Parathyroid adenoma (tissue), 2 donors: ENCODE measurements around the gene TRIM47.

ENCODE experiments used
- H2AFZ ChIP-seq: fragments of 300-600 bp; sonication (generic); one replicate; pipeline ENCODE4 v1.7.0; 2017; ENCODE audit warnings: antibody characterized with exemption, mild to moderate bottlenecking
- H3K27ac ChIP-seq: fragments of 300-600 bp; sonication (generic); one replicate; pipeline ENCODE4 v1.7.0; 2017
- H3K27me3 ChIP-seq: fragments of 300-600 bp; sonication (generic); one replicate; pipeline ENCODE4 v1.7.0; 2017; ENCODE audit warnings: low read length; ENCODE audit not compliant: control insufficient read depth, insufficient read depth
- H3K36me3 ChIP-seq: fragments of 300-600 bp; sonication (generic); one replicate; pipeline ENCODE4 v1.7.0; 2017; ENCODE audit warnings: low read length; ENCODE audit not compliant: control insufficient read depth, insufficient read depth
- H3K4me1 ChIP-seq: fragments of 300-600 bp; sonication (generic); one replicate; pipeline ENCODE4 v1.7.0; 2017; ENCODE audit warnings: control low read depth
- H3K4me2 ChIP-seq: fragments of 300-600 bp; sonication (generic); one replicate; pipeline ENCODE4 v1.7.0; 2017; ENCODE audit warnings: low read length
- H3K4me3 ChIP-seq: fragments of 300-600 bp; sonication (generic); one replicate; pipeline ENCODE4 v1.7.0; 2017; ENCODE audit warnings: low read depth, low read length
- H3K79me2 ChIP-seq: fragments of 300-600 bp; sonication (generic); one replicate; pipeline ENCODE4 v1.7.0; 2017; ENCODE audit warnings: control low read depth
- H3K9ac ChIP-seq: fragments of 300-600 bp; sonication (generic); one replicate; pipeline ENCODE4 v1.7.0; 2017; ENCODE audit warnings: mild to moderate bottlenecking
- H3K9me3 ChIP-seq: fragments of 300-600 bp; sonication (generic); one replicate; pipeline ENCODE4 v1.7.0; 2017; ENCODE audit warnings: low read length; ENCODE audit not compliant: control insufficient read depth
- CTCF ChIP-seq: fragments of 300-600 bp; sonication (generic); IDR thresholded peaks from one replicate; pipeline ENCODE4 v1.7.0; 2017; ENCODE audit warnings: antibody characterized with exemption, mild to moderate bottlenecking
- donor health status: primary hyperparathyroidism.

Gene TRIM47

DNA sequence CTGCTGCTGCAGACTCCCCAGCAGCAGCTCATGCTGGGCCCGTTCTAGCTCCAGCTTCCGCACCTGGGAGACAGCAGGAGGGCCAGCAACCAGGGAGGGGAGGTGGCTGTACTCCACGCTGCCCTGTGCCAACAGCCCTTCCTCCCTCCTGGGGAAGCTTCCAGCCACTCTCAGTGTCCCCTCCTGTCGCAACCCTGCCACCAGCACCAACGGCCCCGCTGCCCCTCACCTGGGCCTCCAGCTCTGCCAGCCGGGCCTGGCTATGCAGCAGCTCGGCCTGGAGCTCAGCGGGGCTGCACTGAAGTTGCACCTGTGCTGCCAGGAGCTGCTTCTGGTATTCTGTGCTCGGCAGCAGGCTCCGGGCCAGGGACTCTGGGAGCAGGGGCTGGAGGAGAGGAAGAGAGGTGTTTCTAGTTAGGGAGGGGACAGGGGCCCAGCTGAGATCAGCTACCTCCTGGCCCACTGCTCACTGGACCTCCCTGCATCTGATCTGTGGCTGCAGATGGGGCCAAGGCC lies 41.7 kb upstream of the TRIM47 start:
- Histone ChIP-seq H3K4me3 (no peak overlapping the region), H3K79me2 (no peaks in the 10 kb centered on the region), H3K4me1 (no peaks in the 10 kb centered on the region), H3K27ac (no peak overlapping the region), H3K36me3 (no peaks in the 10 kb centered on the region), H3K27me3 (no peaks in the 10 kb centered on the region), H2AFZ (no peak overlapping the region), H3K4me2 (no peak overlapping the region), H3K9ac (no peak overlapping the region), H3K9me3 (no peaks in the 10 kb centered on the region)
- TF ChIP-seq CTCF = no peak

- Histone ChIP-seq H3K79me2 (no peaks in the 10 kb centered on the region), H3K4me3 (no peak overlapping the region), H3K4me1 (no peaks in the 10 kb centered on the region), H3K9me3 (no peaks in the 10 kb centered on the region), H2AFZ (no peak overlapping the region), H3K27me3 (no peaks in the 10 kb centered on the region), H3K27ac (no peak overlapping the region), H3K36me3 (no peaks in the 10 kb centered on the region), H3K4me2 (no peak overlapping the region), H3K9ac (no peak overlapping the region)
- TF ChIP-seq CTCF = no peak
Measured at GRCh38 chr17:75919611-75920010, 41.2 kb upstream of the TRIM47 start.

- H3K79me2 ChIP-seq = no peaks in the 10 kb centered on the region
- H3K9ac ChIP-seq = no peak overlapping the region
- TF ChIP-seq CTCF = no peak
- no peak overlapping the region for H3K27ac ChIP-seq
- H3K9me3 ChIP-seq = no peaks in the 10 kb centered on the region
- no peaks in the 10 kb centered on the region for H3K4me1 ChIP-seq
- no peak overlapping the region for H3K4me2 ChIP-seq
- H3K4me3 ChIP-seq = no peak overlapping the region
- no peaks in the 10 kb centered on the region for H3K27me3 ChIP-seq
- no peak overlapping the region for H2AFZ ChIP-seq
- no peaks in the 10 kb centered on the region for H3K36me3 ChIP-seq
Measured at GRCh38 chr17:75917917-75918445, 39.6 kb upstream of the TRIM47 start.

GRCh38 chr17:75917141-75917916 lies 38.9 kb upstream of the TRIM47 start:
- Histone ChIP-seq H3K9me3 (no peaks in the 10 kb centered on the region), H3K27me3 (no peaks in the 10 kb centered on the region), H3K79me2 (no peaks in the 10 kb centered on the region), H3K9ac (no peak overlapping the region), H3K4me1 (no peaks in the 10 kb centered on the region), H3K4me3 (no peak overlapping the region), H3K27ac (no peak overlapping the region), H2AFZ (no peak overlapping the region), H3K4me2 (no peak overlapping the region), H3K36me3 (no peaks in the 10 kb centered on the region)
- TF ChIP-seq CTCF = no peak
